Activated CD8-positive, alpha-beta memory T cell treated with anti-CD3 and anti-CD28 coated beads, Interleukin-2, amount 50 U/mL, for 1 hour (primary cell): Measurements from ENCODE around the gene AKR1D1.
"Not testable (repeated sequence)": the region's sequence is repeated elsewhere in the genome, so short reads cannot be mapped to it uniquely, and the experiment has no call there.

Experiments used
- DNase-seq: peaks from one replicate; pipeline ENCODE4 v3.0.0-alpha.2; 2020; ENCODE audit errors: extremely low read depth

The AKR1D1 gene

GRCh38 chr7:138076196-138076595 lies at the start of gene AKR1D1:
Gene AKR1D1 (plus strand): TSS chr7:138076459. CDS start chr7:138076519, 60 bp downstream.
- DNase-seq = no peak

- no peak for DNase-seq
These were observed 49.2 kb upstream of the AKR1D1 start for GRCh38 chr7:138027100-138027499.

GRCh38 chr7:138029126-138029525 lies 47.1 kb upstream of the AKR1D1 start:
- no peak for DNase-seq

- no peak for DNase-seq
These were observed 46.3 kb upstream of the AKR1D1 start for GRCh38 chr7:138029941-138030340.

- no peak for DNase-seq
These were observed 45.4 kb upstream of the AKR1D1 start for GRCh38 chr7:138030679-138031351.

- no peak for DNase-seq
These were observed 44.1 kb upstream of the AKR1D1 start for GRCh38 chr7:138032186-138032585.

GRCh38 chr7:138032770-138033169 lies 43.5 kb upstream of the AKR1D1 start:
- DNase-seq = no peak

- DNase-seq = no peak
These were observed 43.0 kb upstream of the AKR1D1 start for GRCh38 chr7:138033241-138033640.

- no peak for DNase-seq
These were observed 40.1 kb upstream of the AKR1D1 start for GRCh38 chr7:138036135-138036534.

GRCh38 chr7:138040063-138040462 lies 36.2 kb upstream of the AKR1D1 start:
- DNase-seq = not testable (repeated sequence)

- DNase-seq = no peak
These were observed 31.4 kb upstream of the AKR1D1 start for GRCh38 chr7:138044897-138045296.

- DNase-seq = no peak
These were observed 28.4 kb upstream of the AKR1D1 start for GRCh38 chr7:138047907-138048306.

- DNase-seq = no peak
These were observed 26.6 kb upstream of the AKR1D1 start for GRCh38 chr7:138049505-138050116.

GRCh38 chr7:138051712-138052247 lies 24.5 kb upstream of the AKR1D1 start:
- not testable (repeated sequence) for DNase-seq

- no peak for DNase-seq
These were observed 23.6 kb upstream of the AKR1D1 start for GRCh38 chr7:138052696-138053095.

GRCh38 chr7:138055698-138056097 lies 20.6 kb upstream of the AKR1D1 start:
- DNase-seq = not testable (repeated sequence)

GRCh38 chr7:138063400-138063799 lies 12.9 kb upstream of the AKR1D1 start:
- no peak for DNase-seq

GRCh38 chr7:138064856-138065357 lies 11.4 kb upstream of the AKR1D1 start:
- DNase-seq = no peak

- no peak for DNase-seq
These were observed 10.4 kb upstream of the AKR1D1 start for GRCh38 chr7:138065827-138066226.

- no peak for DNase-seq
These were observed 9.3 kb upstream of the AKR1D1 start for GRCh38 chr7:138066954-138067394.

- no peak for DNase-seq
These were observed 8.5 kb upstream of the AKR1D1 start for GRCh38 chr7:138067774-138068173.

- DNase-seq = no peak
These were observed 5.4 kb upstream of the AKR1D1 start for GRCh38 chr7:138070908-138071307.

- DNase-seq = no peak
These were observed 3.5 kb upstream of the AKR1D1 start for GRCh38 chr7:138072726-138073125.
